Stimulated activated CD8-positive, alpha-beta memory T cell treated with anti-CD3 and anti-CD28 coated beads, Interleukin-4, amount 100 ng/mL, for 24 hours (primary cell): ENCODE data around the gene CRELD1.
"Not testable (repeated sequence)": the region's sequence is repeated elsewhere in the genome, so short reads cannot be mapped to it uniquely, and the experiment has no call there.

Experiments used
- DNase-seq: peaks from one replicate; pipeline ENCODE4 v3.0.0-alpha.2; 2020; ENCODE audit warnings: low read depth

CRELD1 gene

GRCh38 chr3:9934993-9935392 is 1.4 kb downstream of the CRELD1 start:
- DNase-seq: no peak

- DNase-seq: no peak
Observed at GRCh38 chr3:9935966-9936510, 2.4 kb downstream of the CRELD1 start.

GRCh38 chr3:9937486-9938238 is 4.0 kb downstream of the CRELD1 start:
- DNase-seq: no peak

- no peak for DNase-seq
Observed at GRCh38 chr3:9938966-9939365, 5.3 kb downstream of the CRELD1 start.

- not testable (repeated sequence) for DNase-seq
Observed at GRCh38 chr3:9939906-9940305, 6.3 kb downstream of the CRELD1 start.

- no peak for DNase-seq
Observed at GRCh38 chr3:9940746-9941145, 7.1 kb downstream of the CRELD1 start.

- no peak for DNase-seq
Observed at GRCh38 chr3:9942164-9942563, 8.5 kb downstream of the CRELD1 start.

GRCh38 chr3:9942934-9943690 is 9.5 kb downstream of the CRELD1 start:
- DNase-seq: no peak

GRCh38 chr3:9944271-9944670 is 10.6 kb downstream of the CRELD1 start:
- DNase-seq: no peak

GRCh38 chr3:9945358-9945757 is 11.7 kb downstream of the CRELD1 start:
- no peak for DNase-seq

- peak; percentile 75 for DNase-seq
Observed at GRCh38 chr3:9946112-9947024, 12.7 kb downstream of the CRELD1 start.

GRCh38 chr3:9947025-9947995 is 13.7 kb downstream of the CRELD1 start:
- DNase-seq: no peak

- no peak for DNase-seq
Observed at GRCh38 chr3:9948586-9948985, 15.0 kb downstream of the CRELD1 start.

GRCh38 chr3:9949115-9949514 is 15.5 kb downstream of the CRELD1 start:
- no peak for DNase-seq

- no peak for DNase-seq
Observed at GRCh38 chr3:9949626-9950025, 16.0 kb downstream of the CRELD1 start.

GRCh38 chr3:9951126-9951525 is 17.5 kb downstream of the CRELD1 start:
- DNase-seq: no peak

- DNase-seq: no peak
Observed at GRCh38 chr3:9951598-9951961, 17.9 kb downstream of the CRELD1 start.

- peak; percentile 42 for DNase-seq
Observed at GRCh38 chr3:9951962-9952805, 18.6 kb downstream of the CRELD1 start, which contains the start of gene PRRT3. Gene PRRT3, minus strand, starts transcription at chr3:9952408. Its CDS starts 2,293 bp downstream, at chr3:9950115.

- DNase-seq: no peak
Observed at GRCh38 chr3:9955067-9955502, 21.5 kb downstream of the CRELD1 start.
